Adrenal gland (tissue), 5 donors: ENCODE data around the gene PBLD.

Experiments used
- POLR2A ChIP-seq, 2 donors: fragments of 450-650 bp; IDR thresholded peaks; one replicate each; pipeline ENCODE4 v1.6.1; 2017; ENCODE audit warnings: antibody characterized with exemption in 2 of 2, mild to moderate bottlenecking in 2 of 2, moderate library complexity in 1 of 2
- TF ChIP-seq, protein P1 (sequence below), 6 experiments: fragments of 450-650 bp in 4 of 6; fragments of 200-600 bp in 2 of 6; sonication (generic) in 1 of 6; IDR thresholded peaks; 1 replicate in 5 of 6; 2 replicates in 1 of 6; pipeline versions ENCODE4 v1.5.1 to v1.8.0; 2016 to 2021; ENCODE audit warnings: antibody characterized with exemption in 6 of 6, mild to moderate bottlenecking in 2 of 6, moderate library complexity in 1 of 6
- donor health status: DM: no; HTN: no; CAD: no.

DNA sequence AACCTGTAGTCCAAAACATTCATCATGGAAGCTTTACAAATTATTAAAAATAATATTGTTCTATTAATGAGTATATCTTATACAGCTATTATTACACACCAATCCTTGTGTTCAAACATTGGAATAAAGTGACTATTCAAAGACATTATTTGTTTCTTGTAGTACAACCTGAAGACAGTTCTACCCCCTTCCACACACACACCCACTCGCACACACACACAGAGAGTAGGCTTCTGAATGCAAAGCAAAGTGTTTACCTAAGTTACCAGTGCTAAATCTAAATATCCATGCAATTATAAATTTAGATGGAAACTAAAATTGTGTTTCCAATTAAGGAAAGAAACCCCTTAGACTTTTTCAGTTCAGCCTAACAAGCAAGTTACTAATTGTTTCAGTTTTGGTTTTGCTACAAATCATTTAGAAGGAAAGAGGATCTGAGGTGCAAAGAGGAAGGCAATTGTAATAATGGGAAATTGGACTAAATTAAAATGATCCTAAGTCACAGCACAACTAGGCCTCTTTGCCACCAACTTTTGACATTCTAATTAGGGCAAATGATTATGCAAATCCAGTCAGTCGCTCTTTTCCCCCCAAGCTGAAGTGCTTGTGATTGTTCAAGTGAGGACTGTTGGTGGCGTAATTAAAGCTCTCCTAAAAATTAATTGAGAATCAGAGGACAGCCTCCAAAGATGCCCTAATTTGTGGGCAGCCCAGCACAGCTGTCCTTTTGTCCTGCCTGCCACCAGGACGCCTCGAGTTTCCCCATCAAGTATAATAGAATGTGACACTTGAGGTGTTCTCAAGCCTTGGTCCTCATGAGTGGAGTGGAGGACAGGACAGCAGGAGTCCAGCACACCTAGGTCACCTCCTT is 80.9 kb downstream of the PBLD start:
- TF ChIP-seq, protein P1, sequence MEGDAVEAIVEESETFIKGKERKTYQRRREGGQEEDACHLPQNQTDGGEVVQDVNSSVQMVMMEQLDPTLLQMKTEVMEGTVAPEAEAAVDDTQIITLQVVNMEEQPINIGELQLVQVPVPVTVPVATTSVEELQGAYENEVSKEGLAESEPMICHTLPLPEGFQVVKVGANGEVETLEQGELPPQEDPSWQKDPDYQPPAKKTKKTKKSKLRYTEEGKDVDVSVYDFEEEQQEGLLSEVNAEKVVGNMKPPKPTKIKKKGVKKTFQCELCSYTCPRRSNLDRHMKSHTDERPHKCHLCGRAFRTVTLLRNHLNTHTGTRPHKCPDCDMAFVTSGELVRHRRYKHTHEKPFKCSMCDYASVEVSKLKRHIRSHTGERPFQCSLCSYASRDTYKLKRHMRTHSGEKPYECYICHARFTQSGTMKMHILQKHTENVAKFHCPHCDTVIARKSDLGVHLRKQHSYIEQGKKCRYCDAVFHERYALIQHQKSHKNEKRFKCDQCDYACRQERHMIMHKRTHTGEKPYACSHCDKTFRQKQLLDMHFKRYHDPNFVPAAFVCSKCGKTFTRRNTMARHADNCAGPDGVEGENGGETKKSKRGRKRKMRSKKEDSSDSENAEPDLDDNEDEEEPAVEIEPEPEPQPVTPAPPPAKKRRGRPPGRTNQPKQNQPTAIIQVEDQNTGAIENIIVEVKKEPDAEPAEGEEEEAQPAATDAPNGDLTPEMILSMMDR (IDR thresholded peaks at IDR 0.05): no peak
- no peak for TF ChIP-seq POLR2A (IDR thresholded peaks at IDR 0.05)
